Fibroblast of skin of scalp (primary cell): ENCODE data around the gene FEZF1.

ENCODE experiments used
- DNase-seq: peaks from one replicate; pipeline ENCODE4 v3.0.0-alpha.2; 2013

Gene FEZF1

GRCh38 chr7:122261442-122261841, 43.1 kb downstream of the FEZF1 start:
- DNase-seq, result no peak

GRCh38 chr7:122261016-122261415, 43.5 kb downstream of the FEZF1 start:
- no peak for DNase-seq

- no peak for DNase-seq
Observed at GRCh38 chr7:122260336-122260735, 44.2 kb downstream of the FEZF1 start.

GRCh38 chr7:122258971-122259370, 45.6 kb downstream of the FEZF1 start:
- no peak for DNase-seq

GRCh38 chr7:122257056-122257455, 47.5 kb downstream of the FEZF1 start:
- no peak for DNase-seq

- no peak for DNase-seq
Observed at GRCh38 chr7:122256046-122256445, 48.5 kb downstream of the FEZF1 start.

- no peak for DNase-seq
Observed at GRCh38 chr7:122255454-122255853, 49.1 kb downstream of the FEZF1 start.
